Skeletal muscle tissue (tissue), 4 donors: Measurements from ENCODE around the gene ZC3H12D. TPM values are rescaled to one million over a fixed set of nuclear protein-coding genes. Genes with fewer than 3 reads are reported as not detected.
"Not testable (repeated sequence)": the region's sequence is repeated elsewhere in the genome, so short reads cannot be mapped to it uniquely, and the experiment has no call there.

Experiments used
- H3K27ac ChIP-seq: one replicate; pipeline ENCODE4 v1.7.0; 2013; ENCODE audit warnings: mild to moderate bottlenecking, low read depth, low read length, inconsistent platforms
- H3K27me3 ChIP-seq, 3 donors: one replicate each; pipeline ENCODE4 v1.7.0; 2013; ENCODE audit warnings: low read length in 3 of 3; ENCODE audit not compliant: control insufficient read depth in 3 of 3, insufficient read depth in 3 of 3
- H3K36me3 ChIP-seq, 3 donors: one replicate each; pipeline ENCODE4 v1.7.0; 2013; ENCODE audit warnings: low read length in 3 of 3; ENCODE audit not compliant: control insufficient read depth in 3 of 3, insufficient read depth in 3 of 3
- H3K4me1 ChIP-seq, 3 donors: one replicate each; pipeline ENCODE4 v1.7.0; 2013; ENCODE audit warnings: low read length in 3 of 3, mild to moderate bottlenecking in 3 of 3; ENCODE audit not compliant: control insufficient read depth in 3 of 3, insufficient read depth in 3 of 3
- H3K4me3 ChIP-seq, 3 donors: one replicate each; pipeline ENCODE4 v1.7.0; 2013; ENCODE audit warnings: low read length in 3 of 3
- H3K9ac ChIP-seq, 3 donors: one replicate each; pipeline ENCODE4 v1.7.0; 2013; ENCODE audit warnings: low read length in 3 of 3, mild to moderate bottlenecking in 3 of 3, moderate library complexity in 2 of 3, low read depth in 1 of 3
- H3K9me3 ChIP-seq, 3 donors: one replicate each; pipeline ENCODE4 v1.7.0; 2013; ENCODE audit warnings: low read length in 3 of 3; ENCODE audit not compliant: control insufficient read depth in 3 of 3
- total RNA-seq: library from RNA; depleted of rRNA; stranded (reverse); fragments of >200 nt; gene quantifications from one replicate; pipeline ENCODE4 v1.2.3, GENCODE V29; 2014
- donor health status: Osteomylitis.

The ZC3H12D gene
- total RNA-seq, 1 donor from 2014 or later = 1.0 TPM

- H3K4me1 ChIP-seq, H3K9me3 ChIP-seq, H3K27ac ChIP-seq, H3K27me3 ChIP-seq, H3K4me3 ChIP-seq, H3K9ac ChIP-seq, H3K36me3 ChIP-seq: not testable (repeated sequence)
These were observed 22.1 kb downstream of the ZC3H12D start for GRCh38 chr6:149462712-149463111.

DNA sequence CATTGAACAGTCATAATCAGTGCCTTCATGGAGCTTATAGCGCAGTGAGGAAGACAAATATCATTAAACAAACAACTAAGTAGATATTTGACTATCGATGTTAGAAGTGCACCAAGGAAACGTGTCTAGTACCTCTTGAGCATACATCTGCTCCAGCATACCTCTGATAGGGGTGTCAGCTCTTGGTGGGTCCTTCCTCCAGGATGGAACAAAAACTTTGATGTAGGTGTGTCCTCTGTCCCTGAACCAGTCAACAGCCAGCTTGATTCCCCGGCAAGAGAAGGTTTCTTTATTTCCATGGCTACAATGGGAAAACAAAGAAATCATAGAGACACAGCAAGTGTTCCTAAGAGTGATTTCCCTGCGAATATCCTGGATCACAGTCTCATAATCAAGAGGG is 23.1 kb downstream of the ZC3H12D start:
- H3K4me3 ChIP-seq = no peak overlapping the region
- peaks cover 0 to 8% (median 0%) of the 10 kb centered on the region in 3 donors for H3K4me1 ChIP-seq
- no peaks in the 10 kb centered on the region for H3K9me3 ChIP-seq
- H3K9ac ChIP-seq = no peak overlapping the region
- no peak overlapping the region for H3K27ac ChIP-seq
- peaks cover 2 to 6% (median 3%) of the 10 kb centered on the region in 3 donors for H3K27me3 ChIP-seq
- no peaks in the 10 kb centered on the region for H3K36me3 ChIP-seq

GRCh38 chr6:149460249-149460648 is 24.6 kb downstream of the ZC3H12D start:
- H3K4me1 ChIP-seq = peaks cover under 1 to 10% (median 4%) of the 10 kb centered on the region in 3 donors
- H3K27ac ChIP-seq, H3K4me3 ChIP-seq, H3K27me3 ChIP-seq, H3K9ac ChIP-seq, H3K9me3 ChIP-seq, H3K36me3 ChIP-seq: not testable (repeated sequence)

DNA sequence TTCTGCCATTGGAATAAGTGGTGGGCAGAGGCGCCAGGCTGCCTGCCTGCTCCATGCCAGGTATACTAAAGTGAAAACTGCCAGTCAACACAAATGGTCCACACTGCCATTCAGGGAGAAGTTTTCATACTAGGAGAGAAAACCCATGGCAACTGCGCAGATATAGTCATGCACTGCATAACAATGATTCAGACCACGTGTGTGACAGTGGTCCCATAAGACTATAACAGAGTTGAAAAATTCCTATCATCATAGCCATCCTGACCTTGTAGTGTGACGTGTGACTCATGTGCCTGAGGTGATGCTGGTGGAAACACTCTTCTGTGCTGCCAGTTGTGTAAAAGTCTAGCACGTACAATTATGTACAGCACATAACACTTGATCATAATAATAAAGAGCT is 25.1 kb downstream of the ZC3H12D start:
- no peaks in the 10 kb centered on the region for H3K9me3 ChIP-seq
- H3K27ac ChIP-seq = no peak overlapping the region
- H3K27me3 ChIP-seq = peaks cover 0 to 5% (median 2%) of the 10 kb centered on the region in 3 donors
- H3K4me1 ChIP-seq = peaks cover 5 to 15% (median 8%) of the 10 kb centered on the region in 3 donors
- no peaks in the 10 kb centered on the region for H3K36me3 ChIP-seq
- H3K9ac ChIP-seq = no peak overlapping the region
- H3K4me3 ChIP-seq = no peak overlapping the region

GRCh38 chr6:149458806-149459205 is 26.0 kb downstream of the ZC3H12D start:
- Histone ChIP-seq H3K27me3 (peaks cover 0 to 3% (median 0%) of the 10 kb centered on the region in 3 donors), H3K4me1 (peaks cover 12 to 18% (median 17%) of the 10 kb centered on the region in 3 donors), H3K36me3 (no peaks in the 10 kb centered on the region), H3K9ac (no peak overlapping the region), H3K4me3 (no peak overlapping the region), H3K9me3 (no peaks in the 10 kb centered on the region), H3K27ac (no peak overlapping the region)

GRCh38 chr6:149458196-149458595 is 26.6 kb downstream of the ZC3H12D start:
- Histone ChIP-seq H3K9me3 (no peaks in the 10 kb centered on the region), H3K27me3 (peaks cover 0 to 3% (median 0%) of the 10 kb centered on the region in 3 donors), H3K27ac (no peak overlapping the region), H3K4me1 (peaks cover 17 to 23% (median 21%) of the 10 kb centered on the region in 3 donors), H3K36me3 (no peaks in the 10 kb centered on the region), H3K4me3 (no peak overlapping the region), H3K9ac (no peak overlapping the region)

- Histone ChIP-seq H3K4me1 (peaks cover 19 to 25% (median 24%) of the 10 kb centered on the region in 3 donors), H3K9ac (no peak overlapping the region), H3K27ac (no peak overlapping the region), H3K9me3 (no peaks in the 10 kb centered on the region), H3K36me3 (no peaks in the 10 kb centered on the region), H3K27me3 (peaks cover 0 to 3% (median under 1%) of the 10 kb centered on the region in 3 donors), H3K4me3 (no peak overlapping the region)
These were observed 27.4 kb downstream of the ZC3H12D start for GRCh38 chr6:149457316-149457884.

DNA sequence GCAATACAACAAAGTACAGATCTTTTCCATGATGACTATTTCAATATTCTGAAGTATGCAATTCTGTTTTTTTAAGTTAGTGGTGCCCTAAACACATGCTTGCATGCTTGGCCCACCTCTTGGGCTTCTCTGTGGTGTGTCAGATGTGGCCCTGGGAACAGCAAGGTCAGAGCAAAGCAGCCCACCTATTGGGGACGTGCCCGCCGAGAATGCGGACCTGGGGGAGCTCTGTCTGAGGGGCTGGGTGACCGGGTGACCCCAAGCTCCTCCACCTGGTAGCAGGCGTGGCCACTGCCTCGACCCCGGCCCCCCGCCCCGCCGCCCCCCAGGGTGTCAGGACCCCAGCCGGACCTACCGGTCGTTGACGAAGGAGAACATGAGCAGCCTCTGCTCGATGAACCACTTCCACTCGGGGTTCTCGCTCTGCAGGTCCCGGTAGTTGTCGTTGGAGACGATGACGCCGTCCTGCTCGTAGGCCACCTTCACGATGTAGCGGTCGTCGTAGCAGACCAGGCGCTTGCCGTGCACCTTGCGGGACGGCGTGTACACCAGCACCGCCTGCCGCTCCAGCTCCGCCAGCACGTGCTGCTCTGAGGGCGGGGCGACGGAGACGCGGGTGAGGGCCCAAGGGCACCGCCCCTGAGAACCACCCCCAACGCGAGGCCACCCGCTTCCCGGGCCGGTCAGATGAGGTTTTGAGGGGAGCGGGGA is 28.3 kb downstream of the ZC3H12D start:
- no peaks in the 10 kb centered on the region for H3K36me3 ChIP-seq
- H3K9ac ChIP-seq = no peak overlapping the region
- H3K4me1 ChIP-seq = peaks cover 19 to 25% (median 24%) of the 10 kb centered on the region in 3 donors
- no peaks in the 10 kb centered on the region for H3K9me3 ChIP-seq
- peaks cover 0 to 5% (median 3%) of the 10 kb centered on the region in 3 donors for H3K27me3 ChIP-seq
- no peak overlapping the region for H3K27ac ChIP-seq
- no peak overlapping the region for H3K4me3 ChIP-seq

DNA sequence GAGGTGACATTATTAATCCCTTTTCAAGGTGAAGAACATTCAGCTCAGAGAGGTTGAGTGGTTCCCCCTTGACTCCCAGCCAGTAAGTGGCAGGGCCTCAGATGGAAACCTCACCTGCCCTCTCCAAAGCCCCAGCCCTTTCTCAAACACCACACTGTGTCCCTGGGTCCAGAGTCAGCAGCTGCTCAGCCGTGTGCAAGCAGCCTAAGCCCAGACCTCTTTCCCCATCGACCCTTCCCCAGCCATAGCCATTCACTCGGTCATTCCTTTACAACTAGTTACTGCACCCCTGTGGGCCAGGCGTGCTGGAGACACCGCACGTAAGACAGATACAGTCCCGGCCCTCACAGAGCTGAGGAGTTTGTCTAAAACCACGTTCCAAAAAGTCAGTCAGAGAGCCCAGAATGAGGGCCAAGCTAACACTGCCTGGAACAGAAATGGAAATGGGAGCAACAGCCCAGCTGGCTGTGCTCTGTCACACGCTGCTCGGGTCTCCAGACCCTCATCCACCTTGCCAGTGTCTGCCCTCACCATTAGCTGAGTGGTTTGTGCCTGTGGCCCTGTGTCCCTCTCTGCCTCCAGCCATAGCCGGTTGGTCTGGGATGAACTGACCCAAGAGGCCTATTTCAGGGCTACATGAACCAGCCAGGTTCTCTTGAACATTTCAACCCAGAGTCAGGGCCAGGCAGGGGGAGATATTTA is 29.6 kb downstream of the ZC3H12D start:
- Histone ChIP-seq H3K9me3 (no peaks in the 10 kb centered on the region), H3K4me3 (peak overlapping the region in 2 of 3 donors; percentile 11 to 61), H3K36me3 (no peaks in the 10 kb centered on the region), H3K4me1 (peaks cover 19 to 32% (median 32%) of the 10 kb centered on the region in 3 donors), H3K27ac (peak overlapping the region; percentile 62), H3K27me3 (peaks cover 6 to 15% (median 9%) of the 10 kb centered on the region in 3 donors), H3K9ac (peak overlapping the region; percentile 48 to 69 (median 63))
